HG03469 (cell line): ENCODE data around the gene IRAK2.

Source experiments
- ATAC-seq: cut with Tn5 transposase; IDR thresholded peaks from one replicate; pipeline ENCODE4 v1.9.1; 2021; ENCODE audit warnings: mild to moderate bottlenecking, moderate library complexity, moderate number of reproducible peaks; ENCODE audit not compliant: unreplicated experiment

The IRAK2 gene

GRCh38 chr3:10188804-10189556 lies 24.3 kb downstream of the IRAK2 start:
- no peak for ATAC-seq

GRCh38 chr3:10189557-10190354 lies 25.0 kb downstream of the IRAK2 start:
- no peak for ATAC-seq

- ATAC-seq = no peak
These were observed 28.4 kb downstream of the IRAK2 start for GRCh38 chr3:10192953-10193691.

- no peak for ATAC-seq
These were observed 29.1 kb downstream of the IRAK2 start for GRCh38 chr3:10193692-10194327.

- no peak for ATAC-seq
These were observed 29.8 kb downstream of the IRAK2 start for GRCh38 chr3:10194328-10195071.

- no peak for ATAC-seq
These were observed 30.8 kb downstream of the IRAK2 start for GRCh38 chr3:10195366-10196089.

GRCh38 chr3:10196389-10197052 lies 31.8 kb downstream of the IRAK2 start:
- no peak for ATAC-seq

- no peak for ATAC-seq
These were observed 33.5 kb downstream of the IRAK2 start for GRCh38 chr3:10198226-10198625.

GRCh38 chr3:10198761-10199649 lies 34.3 kb downstream of the IRAK2 start:
- ATAC-seq = peak; percentile 68

- ATAC-seq = no peak
These were observed 40.2 kb downstream of the IRAK2 start for GRCh38 chr3:10204921-10205320.

GRCh38 chr3:10205451-10206165 lies 40.9 kb downstream of the IRAK2 start:
- ATAC-seq = no peak

- no peak for ATAC-seq
These were observed 41.4 kb downstream of the IRAK2 start for GRCh38 chr3:10206166-10206511.

GRCh38 chr3:10213156-10213792 lies 48.6 kb downstream of the IRAK2 start:
- ATAC-seq = no peak

GRCh38 chr3:10215578-10216368 lies 51.1 kb downstream of the IRAK2 start:
- ATAC-seq = no peak

- no peak for ATAC-seq
These were observed 52.6 kb downstream of the IRAK2 start for GRCh38 chr3:10217359-10217758.

- ATAC-seq = no peak
These were observed 55.0 kb downstream of the IRAK2 start for GRCh38 chr3:10219737-10220136.
